HUES64 (cell line): ENCODE measurements around the gene SIGMAR1.

Experiments
- H3K27ac ChIP-seq: 2 replicates; pipeline ENCODE4 v1.7.0; 2013; ENCODE audit warnings: low read depth, low read length, inconsistent platforms
- H3K27me3 ChIP-seq: 2 replicates; pipeline ENCODE4 v1.6.1; 2013; ENCODE audit warnings: mild to moderate bottlenecking, low read length; ENCODE audit not compliant: insufficient read depth
- H3K36me3 ChIP-seq: 2 replicates; pipeline ENCODE4 v1.6.1; 2013; ENCODE audit warnings: mild to moderate bottlenecking, low read length; ENCODE audit not compliant: insufficient read depth
- H3K4me1 ChIP-seq: 2 replicates; pipeline ENCODE4 v1.6.1; 2013; ENCODE audit warnings: mild to moderate bottlenecking, low read length, moderate library complexity; ENCODE audit not compliant: insufficient read depth
- H3K4me3 ChIP-seq: 2 replicates; pipeline ENCODE4 v1.5.1; 2013; ENCODE audit warnings: mild to moderate bottlenecking, low read length, moderate library complexity
- H3K9ac ChIP-seq: 2 replicates; pipeline ENCODE4 v1.6.1; 2013; ENCODE audit warnings: mild to moderate bottlenecking, low read depth, low read length
- H3K9me3 ChIP-seq: 2 replicates; pipeline ENCODE4 v1.6.1; 2013; ENCODE audit warnings: low read depth, low read length; ENCODE audit not compliant: insufficient read depth
- WGBS: fragments of 150-250, 120-280 bp; methylation state at CpG from one replicate; pipeline ENCODE4 v1.1.7; 2013; ENCODE audit warnings: missing lambda C conversion rate; 5-methylcytosine and 5-hydroxymethylcytosine counted together

Gene SIGMAR1

GRCh38 chr9:34629491-34629808, 8.1 kb downstream of the SIGMAR1 start:
- H3K27me3 ChIP-seq = peaks cover 83% of the 10 kb centered on the region
- H3K9me3 ChIP-seq = no peaks in the 10 kb centered on the region
- no peak overlapping the region for H3K27ac ChIP-seq
- H3K4me3 ChIP-seq = peak overlapping the region; percentile 51; the same call in 1 of the 2 replicates
- H3K36me3 ChIP-seq = no peaks in the 10 kb centered on the region
- H3K4me1 ChIP-seq = peaks cover 10% of the 10 kb centered on the region; the same call in 1 of the 2 replicates
- no peak overlapping the region for H3K9ac ChIP-seq
- WGBS = 36% methylated on average over 5 of the region's 5 CpGs

- Histone ChIP-seq H3K9ac (no peak within 1 kb of the TSS), H3K9me3 (no peaks in the 10 kb centered on the region), H3K4me1 (peaks cover 13% of the 10 kb centered on the region; the same call in 1 of the 2 replicates), H3K36me3 (no peaks in the 10 kb centered on the region), H3K4me3 (peak within 1 kb of the TSS; percentile 51), H3K27ac (no peak within 1 kb of the TSS), H3K27me3 (peaks cover 89% of the 10 kb centered on the region)
- WGBS = 2% methylated on average over 69 of the region's 69 CpGs
These were observed 8.7 kb downstream of the SIGMAR1 start, which contains the start of gene ARID3C for GRCh38 chr9:34628656-34629490. TSS of gene ARID3C (minus strand) at chr9:34629066. CDS start at chr9:34628014, 1,052 bp downstream.

GRCh38 chr9:34627716-34628655, 9.6 kb downstream of the SIGMAR1 start:
- no peaks in the 10 kb centered on the region for H3K36me3 ChIP-seq
- no peaks in the 10 kb centered on the region for H3K9me3 ChIP-seq
- H3K27me3 ChIP-seq = peaks cover 97% of the 10 kb centered on the region
- H3K9ac ChIP-seq = no peak overlapping the region
- H3K4me1 ChIP-seq = peaks cover 11% of the 10 kb centered on the region; the same call in 1 of the 2 replicates
- peak overlapping the region; percentile 51 for H3K4me3 ChIP-seq
- WGBS = 62% methylated on average over 20 of the region's 20 CpGs
- H3K27ac ChIP-seq = no peak overlapping the region

- Histone ChIP-seq H3K27ac (no peak overlapping the region), H3K4me1 (peaks cover 11% of the 10 kb centered on the region; the same call in 1 of the 2 replicates), H3K9me3 (no peaks in the 10 kb centered on the region), H3K27me3 (peaks cover 86% of the 10 kb centered on the region), H3K36me3 (no peaks in the 10 kb centered on the region), H3K4me3 (no peak overlapping the region), H3K9ac (no peak overlapping the region)
- 57% methylated on average over 3 of the region's 3 CpGs for WGBS
These were observed 12.5 kb downstream of the SIGMAR1 start for GRCh38 chr9:34625186-34625486.

- Histone ChIP-seq H3K9ac (peak overlapping the region; percentile 27; the same call in 1 of the 2 replicates), H3K27me3 (peaks cover 82% of the 10 kb centered on the region), H3K36me3 (no peaks in the 10 kb centered on the region), H3K9me3 (no peaks in the 10 kb centered on the region), H3K4me3 (peak overlapping the region; percentile 42), H3K27ac (no peak overlapping the region), H3K4me1 (peaks cover 11% of the 10 kb centered on the region; the same call in 1 of the 2 replicates)
- WGBS = 16% methylated on average over 39 of the region's 39 CpGs
These were observed 13.0 kb downstream of the SIGMAR1 start for GRCh38 chr9:34624475-34625185.

- H3K4me1 ChIP-seq = peaks cover 11% of the 10 kb centered on the region; the same call in 1 of the 2 replicates
- H3K9me3 ChIP-seq = no peaks in the 10 kb centered on the region
- H3K27ac ChIP-seq = no peak overlapping the region
- peaks cover 75% of the 10 kb centered on the region for H3K27me3 ChIP-seq
- no peak overlapping the region for H3K9ac ChIP-seq
- H3K4me3 ChIP-seq = no peak overlapping the region
- WGBS = 92% methylated on average over 62 of the region's 63 CpGs
- no peaks in the 10 kb centered on the region for H3K36me3 ChIP-seq
These were observed 14.0 kb downstream of the SIGMAR1 start for GRCh38 chr9:34623374-34624235.

GRCh38 chr9:34620061-34620994, 17.3 kb downstream of the SIGMAR1 start, which contains the start of gene DCTN3:
TSS of gene DCTN3 (minus strand) at chr9:34620495. CDS start at chr9:34620464, 31 bp downstream.
- Histone ChIP-seq H3K4me1 (peaks cover 11% of the 10 kb centered on the region; the same call in 1 of the 2 replicates), H3K9me3 (no peaks in the 10 kb centered on the region), H3K4me3 (peak within 1 kb of the TSS; percentile 70), H3K27ac (no peak within 1 kb of the TSS), H3K27me3 (peaks cover 43% of the 10 kb centered on the region), H3K36me3 (0 out of 2 replicates have a peak, but pooled peaks cover 8% of the 10 kb centered on the region), H3K9ac (peak within 1 kb of the TSS; percentile 27)
- 6% methylated on average over 43 of the region's 43 CpGs for WGBS

GRCh38 chr9:34615132-34615531, 22.5 kb downstream of the SIGMAR1 start:
- no peak overlapping the region for H3K27ac ChIP-seq
- H3K9ac ChIP-seq = no peak overlapping the region
- H3K4me3 ChIP-seq = no peak overlapping the region
- H3K4me1 ChIP-seq = peaks cover 5% of the 10 kb centered on the region; the same call in 1 of the 2 replicates
- no peaks in the 10 kb centered on the region for H3K9me3 ChIP-seq
- H3K36me3 ChIP-seq = 0 out of 2 replicates have a peak, but pooled peaks cover 8% of the 10 kb centered on the region
- WGBS = 69% methylated on average over 2 of the region's 2 CpGs
- H3K27me3 ChIP-seq = peaks cover 14% of the 10 kb centered on the region

GRCh38 chr9:34612788-34613390, 24.7 kb downstream of the SIGMAR1 start:
- H3K27ac ChIP-seq = no peak overlapping the region
- 0 out of 2 replicates have a peak, but pooled peaks cover 5% of the 10 kb centered on the region for H3K4me1 ChIP-seq
- H3K36me3 ChIP-seq = 0 out of 2 replicates have a peak, but pooled peaks cover 8% of the 10 kb centered on the region
- peaks cover 9% of the 10 kb centered on the region for H3K27me3 ChIP-seq
- H3K4me3 ChIP-seq = peak overlapping the region; percentile 89
- no peaks in the 10 kb centered on the region for H3K9me3 ChIP-seq
- WGBS = 6% methylated on average over 15 of the region's 15 CpGs
- no peak overlapping the region for H3K9ac ChIP-seq
